Neutrophil (primary cell): ENCODE results near the gene EFHC2.
"Not testable (repeated sequence)": the region's sequence is repeated elsewhere in the genome, so short reads cannot be mapped to it uniquely, and the experiment has no call there.

Experiments used
- H3K27ac ChIP-seq: fragments of 200-600 bp; sonication (generic); 2 replicates; pipeline ENCODE4 v1.5.1; 2016; ENCODE audit warnings: mild to moderate bottlenecking, moderate library complexity
- H3K27me3 ChIP-seq: fragments of 200-600 bp; sonication (generic); 2 replicates; pipeline ENCODE4 v1.6.0; 2016; ENCODE audit warnings: mild to moderate bottlenecking
- H3K36me3 ChIP-seq: fragments of 200-600 bp; sonication (generic); 2 replicates; pipeline ENCODE4 v1.5.1; 2017
- H3K4me1 ChIP-seq, 2 experiments: fragments of 200-600 bp in 1 of 2; sonication (generic) in 1 of 2; 1 replicate in 1 of 2; 2 replicates in 1 of 2; pipeline versions ENCODE4 v1.5.1 to v1.6.1; 2013 to 2016; ENCODE audit warnings: low read depth in 1 of 2, low read length in 1 of 2, mild to moderate bottlenecking in 1 of 2, moderate library complexity in 1 of 2; ENCODE audit not compliant: control insufficient read depth in 1 of 2, insufficient read depth in 1 of 2
- H3K4me3 ChIP-seq, 2 experiments: fragments of 200-600 bp in 1 of 2; sonication (generic) in 1 of 2; 1 replicate in 1 of 2; 2 replicates in 1 of 2; pipeline ENCODE4 v1.5.1; 2013 to 2016; ENCODE audit warnings: low read depth in 1 of 2, low read length in 1 of 2, mild to moderate bottlenecking in 1 of 2, moderate library complexity in 1 of 2
- H3K9me3 ChIP-seq: fragments of 200-600 bp; sonication (generic); 2 replicates; pipeline ENCODE4 v1.5.1; 2016
- TF ChIP-seq, protein P1 (sequence below): fragments of 200-600 bp; sonication (generic); IDR thresholded peaks from 2 replicates; pipeline ENCODE4 v1.5.1; 2016; ENCODE audit warnings: antibody characterized with exemption

Gene EFHC2

GRCh38 chrX:44218465-44218864 is 125.0 kb downstream of the EFHC2 start:
- H3K4me1 ChIP-seq, result no peaks in the 10 kb centered on the region
- H3K9me3 ChIP-seq, result no peaks in the 10 kb centered on the region
- no peak overlapping the region for H3K4me3 ChIP-seq
- H3K27ac ChIP-seq, result no peak overlapping the region
- H3K27me3 ChIP-seq, result no peaks in the 10 kb centered on the region
- H3K36me3 ChIP-seq, result no peaks in the 10 kb centered on the region
- TF ChIP-seq, protein P1, sequence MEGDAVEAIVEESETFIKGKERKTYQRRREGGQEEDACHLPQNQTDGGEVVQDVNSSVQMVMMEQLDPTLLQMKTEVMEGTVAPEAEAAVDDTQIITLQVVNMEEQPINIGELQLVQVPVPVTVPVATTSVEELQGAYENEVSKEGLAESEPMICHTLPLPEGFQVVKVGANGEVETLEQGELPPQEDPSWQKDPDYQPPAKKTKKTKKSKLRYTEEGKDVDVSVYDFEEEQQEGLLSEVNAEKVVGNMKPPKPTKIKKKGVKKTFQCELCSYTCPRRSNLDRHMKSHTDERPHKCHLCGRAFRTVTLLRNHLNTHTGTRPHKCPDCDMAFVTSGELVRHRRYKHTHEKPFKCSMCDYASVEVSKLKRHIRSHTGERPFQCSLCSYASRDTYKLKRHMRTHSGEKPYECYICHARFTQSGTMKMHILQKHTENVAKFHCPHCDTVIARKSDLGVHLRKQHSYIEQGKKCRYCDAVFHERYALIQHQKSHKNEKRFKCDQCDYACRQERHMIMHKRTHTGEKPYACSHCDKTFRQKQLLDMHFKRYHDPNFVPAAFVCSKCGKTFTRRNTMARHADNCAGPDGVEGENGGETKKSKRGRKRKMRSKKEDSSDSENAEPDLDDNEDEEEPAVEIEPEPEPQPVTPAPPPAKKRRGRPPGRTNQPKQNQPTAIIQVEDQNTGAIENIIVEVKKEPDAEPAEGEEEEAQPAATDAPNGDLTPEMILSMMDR, result no peak

- Histone ChIP-seq H3K36me3 (no peaks in the 10 kb centered on the region), H3K9me3 (no peaks in the 10 kb centered on the region), H3K4me3 (no peak overlapping the region), H3K4me1 (no peaks in the 10 kb centered on the region), H3K27me3 (no peaks in the 10 kb centered on the region), H3K27ac (no peak overlapping the region)
- TF ChIP-seq, protein P1, result no peak
Observed at GRCh38 chrX:44216171-44216570, 127.3 kb downstream of the EFHC2 start.

GRCh38 chrX:44203791-44204190 is 139.7 kb downstream of the EFHC2 start:
- H3K27me3 ChIP-seq, result no peaks in the 10 kb centered on the region
- H3K9me3 ChIP-seq, result no peaks in the 10 kb centered on the region
- no peak overlapping the region for H3K4me3 ChIP-seq
- TF ChIP-seq, protein P1, result no peak
- no peak overlapping the region for H3K27ac ChIP-seq
- H3K36me3 ChIP-seq, result no peaks in the 10 kb centered on the region
- H3K4me1 ChIP-seq, result no peaks in the 10 kb centered on the region

GRCh38 chrX:44202596-44202995 is 140.9 kb downstream of the EFHC2 start:
- no peak overlapping the region for H3K4me3 ChIP-seq
- no peaks in the 10 kb centered on the region for H3K27me3 ChIP-seq
- no peak overlapping the region for H3K27ac ChIP-seq
- H3K36me3 ChIP-seq, result no peaks in the 10 kb centered on the region
- no peaks in the 10 kb centered on the region for H3K4me1 ChIP-seq
- no peaks in the 10 kb centered on the region for H3K9me3 ChIP-seq
- TF ChIP-seq, protein P1, result no peak

DNA sequence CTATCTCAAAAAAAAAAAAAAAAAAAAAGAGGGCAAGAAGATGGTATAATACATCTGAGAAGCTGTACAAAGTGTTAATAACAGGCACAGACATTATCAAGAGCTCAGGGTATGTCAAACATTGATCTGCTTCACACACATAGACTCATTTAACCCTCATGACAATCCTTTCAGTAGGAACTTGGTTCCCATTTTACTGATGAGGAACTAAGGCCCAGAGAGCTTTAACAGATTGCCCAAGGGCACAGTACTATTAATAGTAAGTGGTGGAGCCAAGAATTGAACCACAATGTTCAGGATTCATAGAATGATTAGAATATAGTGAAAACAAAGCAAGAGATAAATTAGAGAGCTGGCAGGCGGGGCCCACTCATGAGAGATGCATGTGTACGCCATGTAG is 154.4 kb downstream of the EFHC2 start:
- no peaks in the 10 kb centered on the region for H3K9me3 ChIP-seq
- H3K27me3 ChIP-seq, result no peaks in the 10 kb centered on the region
- no peak overlapping the region for H3K4me3 ChIP-seq
- no peaks in the 10 kb centered on the region for H3K36me3 ChIP-seq
- no peak overlapping the region for H3K27ac ChIP-seq
- TF ChIP-seq, protein P1, result no peak
- no peaks in the 10 kb centered on the region for H3K4me1 ChIP-seq

GRCh38 chrX:44187915-44188314 is 155.6 kb downstream of the EFHC2 start:
- H3K27me3 ChIP-seq, H3K36me3 ChIP-seq, H3K4me3 ChIP-seq, H3K27ac ChIP-seq, H3K9me3 ChIP-seq, H3K4me1 ChIP-seq: not testable (repeated sequence)
